ENCODE data around the gene P2RY1.

DNA sequence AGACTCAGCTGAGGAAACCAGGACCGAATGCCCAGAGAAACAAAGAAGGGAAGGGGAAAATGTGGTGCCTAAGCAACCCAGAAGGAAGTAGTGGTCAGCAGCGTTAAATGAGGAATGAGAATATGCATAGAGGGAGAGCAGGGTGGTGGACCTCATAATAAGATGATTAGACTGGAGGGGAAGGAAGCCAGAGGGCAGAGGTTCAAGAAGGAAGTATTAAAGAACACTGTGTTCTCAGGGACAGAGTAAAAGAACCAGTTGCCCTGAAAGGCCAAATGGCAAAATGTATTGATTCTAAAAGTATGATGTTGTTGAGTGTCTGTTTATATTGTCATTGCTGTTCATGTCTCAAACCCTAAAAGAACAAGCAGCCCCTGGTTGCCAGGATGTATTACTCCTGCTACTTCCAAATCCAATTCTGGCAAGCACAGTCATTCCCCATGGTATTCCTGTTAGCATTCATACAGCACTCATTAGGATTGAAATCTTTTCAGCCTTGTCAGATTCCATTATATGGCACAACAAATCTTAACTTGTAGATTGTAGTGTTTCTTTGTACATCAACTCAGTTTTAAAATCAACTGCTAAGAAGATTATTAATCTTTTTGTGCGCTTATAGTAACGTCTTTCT lies 23.4 kb downstream of the P2RY1 start:
- TF ChIP-seq, protein P1, sequence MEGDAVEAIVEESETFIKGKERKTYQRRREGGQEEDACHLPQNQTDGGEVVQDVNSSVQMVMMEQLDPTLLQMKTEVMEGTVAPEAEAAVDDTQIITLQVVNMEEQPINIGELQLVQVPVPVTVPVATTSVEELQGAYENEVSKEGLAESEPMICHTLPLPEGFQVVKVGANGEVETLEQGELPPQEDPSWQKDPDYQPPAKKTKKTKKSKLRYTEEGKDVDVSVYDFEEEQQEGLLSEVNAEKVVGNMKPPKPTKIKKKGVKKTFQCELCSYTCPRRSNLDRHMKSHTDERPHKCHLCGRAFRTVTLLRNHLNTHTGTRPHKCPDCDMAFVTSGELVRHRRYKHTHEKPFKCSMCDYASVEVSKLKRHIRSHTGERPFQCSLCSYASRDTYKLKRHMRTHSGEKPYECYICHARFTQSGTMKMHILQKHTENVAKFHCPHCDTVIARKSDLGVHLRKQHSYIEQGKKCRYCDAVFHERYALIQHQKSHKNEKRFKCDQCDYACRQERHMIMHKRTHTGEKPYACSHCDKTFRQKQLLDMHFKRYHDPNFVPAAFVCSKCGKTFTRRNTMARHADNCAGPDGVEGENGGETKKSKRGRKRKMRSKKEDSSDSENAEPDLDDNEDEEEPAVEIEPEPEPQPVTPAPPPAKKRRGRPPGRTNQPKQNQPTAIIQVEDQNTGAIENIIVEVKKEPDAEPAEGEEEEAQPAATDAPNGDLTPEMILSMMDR (conservative IDR thresholded peaks at IDR 0.05; ENCODE audit: low read depth in 2 of 2), result no peak
- TF ChIP-seq EZH2 (IDR thresholded peaks at IDR 0.05; ENCODE audit: low read depth, unreplicated experiment) (no peak), CREB1 (CRISPR knock-in tag; IDR thresholded peaks at IDR 0.05; ENCODE audit: low read depth) (no peak), EZH2phosphoT487 (IDR thresholded peaks at IDR 0.05; ENCODE audit: unreplicated experiment) (no peak), JUNB (IDR thresholded peaks at IDR 0.05; ENCODE audit: unreplicated experiment) (no peak), POLR2AphosphoS5 (IDR thresholded peaks at IDR 0.05; ENCODE audit: low read depth) (no peak), ZNF331 (CRISPR knock-in tag; IDR thresholded peaks at IDR 0.05; ENCODE audit: low read depth) (no peak), NANOG (IDR thresholded peaks at IDR 0.05; ENCODE audit: borderline replicate concordance) (no peak), STAT1 (IDR thresholded peaks at IDR 0.05; ENCODE audit: unreplicated experiment) (no peak), ZNF114 (CRISPR knock-in tag; IDR thresholded peaks at IDR 0.05) (no peak)
- TF ChIP-seq, protein P2, sequence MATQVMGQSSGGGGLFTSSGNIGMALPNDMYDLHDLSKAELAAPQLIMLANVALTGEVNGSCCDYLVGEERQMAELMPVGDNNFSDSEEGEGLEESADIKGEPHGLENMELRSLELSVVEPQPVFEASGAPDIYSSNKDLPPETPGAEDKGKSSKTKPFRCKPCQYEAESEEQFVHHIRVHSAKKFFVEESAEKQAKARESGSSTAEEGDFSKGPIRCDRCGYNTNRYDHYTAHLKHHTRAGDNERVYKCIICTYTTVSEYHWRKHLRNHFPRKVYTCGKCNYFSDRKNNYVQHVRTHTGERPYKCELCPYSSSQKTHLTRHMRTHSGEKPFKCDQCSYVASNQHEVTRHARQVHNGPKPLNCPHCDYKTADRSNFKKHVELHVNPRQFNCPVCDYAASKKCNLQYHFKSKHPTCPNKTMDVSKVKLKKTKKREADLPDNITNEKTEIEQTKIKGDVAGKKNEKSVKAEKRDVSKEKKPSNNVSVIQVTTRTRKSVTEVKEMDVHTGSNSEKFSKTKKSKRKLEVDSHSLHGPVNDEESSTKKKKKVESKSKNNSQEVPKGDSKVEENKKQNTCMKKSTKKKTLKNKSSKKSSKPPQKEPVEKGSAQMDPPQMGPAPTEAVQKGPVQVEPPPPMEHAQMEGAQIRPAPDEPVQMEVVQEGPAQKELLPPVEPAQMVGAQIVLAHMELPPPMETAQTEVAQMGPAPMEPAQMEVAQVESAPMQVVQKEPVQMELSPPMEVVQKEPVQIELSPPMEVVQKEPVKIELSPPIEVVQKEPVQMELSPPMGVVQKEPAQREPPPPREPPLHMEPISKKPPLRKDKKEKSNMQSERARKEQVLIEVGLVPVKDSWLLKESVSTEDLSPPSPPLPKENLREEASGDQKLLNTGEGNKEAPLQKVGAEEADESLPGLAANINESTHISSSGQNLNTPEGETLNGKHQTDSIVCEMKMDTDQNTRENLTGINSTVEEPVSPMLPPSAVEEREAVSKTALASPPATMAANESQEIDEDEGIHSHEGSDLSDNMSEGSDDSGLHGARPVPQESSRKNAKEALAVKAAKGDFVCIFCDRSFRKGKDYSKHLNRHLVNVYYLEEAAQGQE (IDR thresholded peaks at IDR 0.05; ENCODE audit: unreplicated experiment), result no peak
- TF ChIP-seq, protein P3, sequence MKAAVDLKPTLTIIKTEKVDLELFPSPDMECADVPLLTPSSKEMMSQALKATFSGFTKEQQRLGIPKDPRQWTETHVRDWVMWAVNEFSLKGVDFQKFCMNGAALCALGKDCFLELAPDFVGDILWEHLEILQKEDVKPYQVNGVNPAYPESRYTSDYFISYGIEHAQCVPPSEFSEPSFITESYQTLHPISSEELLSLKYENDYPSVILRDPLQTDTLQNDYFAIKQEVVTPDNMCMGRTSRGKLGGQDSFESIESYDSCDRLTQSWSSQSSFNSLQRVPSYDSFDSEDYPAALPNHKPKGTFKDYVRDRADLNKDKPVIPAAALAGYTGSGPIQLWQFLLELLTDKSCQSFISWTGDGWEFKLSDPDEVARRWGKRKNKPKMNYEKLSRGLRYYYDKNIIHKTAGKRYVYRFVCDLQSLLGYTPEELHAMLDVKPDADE (IDR thresholded peaks at IDR 0.05), result no peak
- TF ChIP-seq, protein P4, sequence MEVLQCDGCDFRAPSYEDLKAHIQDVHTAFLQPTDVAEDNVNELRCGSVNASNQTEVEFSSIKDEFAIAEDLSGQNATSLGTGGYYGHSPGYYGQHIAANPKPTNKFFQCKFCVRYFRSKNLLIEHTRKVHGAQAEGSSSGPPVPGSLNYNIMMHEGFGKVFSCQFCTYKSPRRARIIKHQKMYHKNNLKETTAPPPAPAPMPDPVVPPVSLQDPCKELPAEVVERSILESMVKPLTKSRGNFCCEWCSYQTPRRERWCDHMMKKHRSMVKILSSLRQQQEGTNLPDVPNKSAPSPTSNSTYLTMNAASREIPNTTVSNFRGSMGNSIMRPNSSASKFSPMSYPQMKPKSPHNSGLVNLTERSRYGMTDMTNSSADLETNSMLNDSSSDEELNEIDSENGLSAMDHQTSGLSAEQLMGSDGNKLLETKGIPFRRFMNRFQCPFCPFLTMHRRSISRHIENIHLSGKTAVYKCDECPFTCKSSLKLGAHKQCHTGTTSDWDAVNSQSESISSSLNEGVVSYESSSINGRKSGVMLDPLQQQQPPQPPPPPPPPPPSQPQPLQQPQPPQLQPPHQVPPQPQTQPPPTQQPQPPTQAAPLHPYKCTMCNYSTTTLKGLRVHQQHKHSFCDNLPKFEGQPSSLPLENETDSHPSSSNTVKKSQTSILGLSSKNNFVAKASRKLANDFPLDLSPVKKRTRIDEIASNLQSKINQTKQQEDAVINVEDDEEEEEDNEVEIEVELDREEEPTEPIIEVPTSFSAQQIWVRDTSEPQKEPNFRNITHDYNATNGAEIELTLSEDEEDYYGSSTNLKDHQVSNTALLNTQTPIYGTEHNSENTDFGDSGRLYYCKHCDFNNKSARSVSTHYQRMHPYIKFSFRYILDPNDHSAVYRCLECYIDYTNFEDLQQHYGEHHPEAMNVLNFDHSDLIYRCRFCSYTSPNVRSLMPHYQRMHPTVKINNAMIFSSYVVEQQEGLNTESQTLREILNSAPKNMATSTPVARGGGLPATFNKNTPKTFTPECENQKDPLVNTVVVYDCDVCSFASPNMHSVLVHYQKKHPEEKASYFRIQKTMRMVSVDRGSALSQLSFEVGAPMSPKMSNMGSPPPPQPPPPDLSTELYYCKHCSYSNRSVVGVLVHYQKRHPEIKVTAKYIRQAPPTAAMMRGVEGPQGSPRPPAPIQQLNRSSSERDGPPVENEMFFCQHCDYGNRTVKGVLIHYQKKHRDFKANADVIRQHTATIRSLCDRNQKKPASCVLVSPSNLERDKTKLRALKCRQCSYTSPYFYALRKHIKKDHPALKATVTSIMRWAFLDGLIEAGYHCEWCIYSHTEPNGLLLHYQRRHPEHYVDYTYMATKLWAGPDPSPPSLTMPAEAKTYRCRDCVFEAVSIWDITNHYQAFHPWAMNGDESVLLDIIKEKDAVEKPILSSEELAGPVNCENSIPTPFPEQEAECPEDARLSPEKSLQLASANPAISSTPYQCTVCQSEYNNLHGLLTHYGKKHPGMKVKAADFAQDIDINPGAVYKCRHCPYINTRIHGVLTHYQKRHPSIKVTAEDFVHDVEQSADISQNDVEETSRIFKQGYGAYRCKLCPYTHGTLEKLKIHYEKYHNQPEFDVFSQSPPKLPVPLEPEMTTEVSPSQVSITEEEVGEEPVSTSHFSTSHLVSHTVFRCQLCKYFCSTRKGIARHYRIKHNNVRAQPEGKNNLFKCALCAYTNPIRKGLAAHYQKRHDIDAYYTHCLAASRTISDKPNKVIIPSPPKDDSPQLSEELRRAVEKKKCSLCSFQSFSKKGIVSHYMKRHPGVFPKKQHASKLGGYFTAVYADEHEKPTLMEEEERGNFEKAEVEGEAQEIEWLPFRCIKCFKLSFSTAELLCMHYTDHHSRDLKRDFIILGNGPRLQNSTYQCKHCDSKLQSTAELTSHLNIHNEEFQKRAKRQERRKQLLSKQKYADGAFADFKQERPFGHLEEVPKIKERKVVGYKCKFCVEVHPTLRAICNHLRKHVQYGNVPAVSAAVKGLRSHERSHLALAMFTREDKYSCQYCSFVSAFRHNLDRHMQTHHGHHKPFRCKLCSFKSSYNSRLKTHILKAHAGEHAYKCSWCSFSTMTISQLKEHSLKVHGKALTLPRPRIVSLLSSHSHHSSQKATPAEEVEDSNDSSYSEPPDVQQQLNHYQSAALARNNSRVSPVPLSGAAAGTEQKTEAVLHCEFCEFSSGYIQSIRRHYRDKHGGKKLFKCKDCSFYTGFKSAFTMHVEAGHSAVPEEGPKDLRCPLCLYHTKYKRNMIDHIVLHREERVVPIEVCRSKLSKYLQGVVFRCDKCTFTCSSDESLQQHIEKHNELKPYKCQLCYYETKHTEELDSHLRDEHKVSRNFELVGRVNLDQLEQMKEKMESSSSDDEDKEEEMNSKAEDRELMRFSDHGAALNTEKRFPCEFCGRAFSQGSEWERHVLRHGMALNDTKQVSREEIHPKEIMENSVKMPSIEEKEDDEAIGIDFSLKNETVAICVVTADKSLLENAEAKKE (CRISPR knock-in tag; IDR thresholded peaks at IDR 0.05), result no peak

Data from GM23338 (cell line).